ENCODE data around the gene TNIP1.

GRCh38 chr5:151034422-151035379, 46.1 kb downstream of the TNIP1 start:
- TF ChIP-seq POLR2AphosphoS5 (IDR thresholded peaks at IDR 0.05; ENCODE audit: low read depth, low read length) (no peak; the same call in 1 of the 2 replicates), POLR2A (IDR thresholded peaks at IDR 0.05; ENCODE audit: low read depth, low read length) (peak; percentile 6; the same call in 1 of the 2 replicates), SPI1 (IDR thresholded peaks at IDR 0.05; ENCODE audit: low read depth, low read length) (no peak), TAF1 (IDR thresholded peaks at IDR 0.05; ENCODE audit: low read depth, low read length) (no peak)

All from GM12891 (cell line).